IMR-90 (cell line): ENCODE measurements around the gene HLA-DOA. TPM values are rescaled to one million over a fixed set of nuclear protein-coding genes. Genes with fewer than 3 reads are reported as not detected.

ENCODE experiments used
- ATAC-seq: fragments of 200-7000 bp; cut with Tn5 transposase; 2 replicates; pipeline ENCODE4 v1.9.1; 2020; ENCODE audit warnings: low read depth, mild to moderate bottlenecking, moderate library complexity
- BruUV-seq: library from RNA; stranded (reverse); fragments of 400-500 nt; replicated peaks from 2 replicates; lab custom pipeline; 2021; lab: Mats Ljungman, UMichigan
- CTCF ChIA-PET: fragments of 300-600 bp; formaldehyde crosslinking; extraction: SDS; loops from one replicate; lab custom pipeline; 2021; ENCODE audit warnings: antibody characterized with exemption; lab: Yijun Ruan, JAX
- POLR2A ChIA-PET: fragments of 300-600 bp; sonication (Branson Sonifier 250); formaldehyde crosslinking; loops from one replicate; lab custom pipeline; 2022; ENCODE audit warnings: antibody characterized with exemption; ENCODE audit not compliant: unreplicated experiment; lab: Charles Lee
- DNase-seq: peaks from one replicate; pipeline ENCODE4 v3.0.0; 2013
- H2AFZ ChIP-seq: replicated peaks from 2 replicates; pipeline ENCODE3; 2013; ENCODE audit warnings: low read length, mild to moderate bottlenecking; ENCODE audit not compliant: poor library complexity
- H2AK5ac ChIP-seq: 2 replicates; pipeline ENCODE4 v1.6.1; 2013; ENCODE audit warnings: low read depth, low read length, inconsistent platforms
- H2AK9ac ChIP-seq: replicated peaks from 2 replicates; pipeline ENCODE3; 2013; ENCODE audit warnings: mild to moderate bottlenecking, low read depth, low read length, moderate library complexity; ENCODE audit not compliant: poor library complexity
- H2BK120ac ChIP-seq: 2 replicates; pipeline ENCODE4 v1.6.1; 2013; ENCODE audit warnings: low read depth, low read length, inconsistent platforms
- H2BK15ac ChIP-seq: 3 replicates; pipeline ENCODE4 v1.6.1; 2013; ENCODE audit warnings: low read depth, low read length, inconsistent platforms
- H2BK20ac ChIP-seq: 2 replicates; pipeline ENCODE4 v1.6.1; 2013; ENCODE audit warnings: low read depth, mild to moderate bottlenecking, inconsistent platforms, low read length, moderate library complexity
- H2BK5ac ChIP-seq: 2 replicates; pipeline ENCODE4 v1.6.1; 2013; ENCODE audit warnings: mild to moderate bottlenecking, low read depth, low read length, inconsistent platforms; ENCODE audit not compliant: poor library complexity, severe bottlenecking
- H3K14ac ChIP-seq: replicated peaks from 2 replicates; pipeline ENCODE4 v1.6.1; 2013; ENCODE audit warnings: low read depth, low read length, inconsistent platforms
- H3K18ac ChIP-seq: 2 replicates; pipeline ENCODE4 v1.6.1; 2013; ENCODE audit warnings: low read depth, low read length, control low read depth
- H3K23ac ChIP-seq: 2 replicates; pipeline ENCODE4 v1.6.1; 2013; ENCODE audit warnings: low read depth, low read length, inconsistent platforms
- H3K27ac ChIP-seq: 2 replicates; pipeline ENCODE4 v1.5.1; 2013; ENCODE audit warnings: mild to moderate bottlenecking, control low read depth, low read length; ENCODE audit not compliant: insufficient read depth
- H3K27me3 ChIP-seq: 2 replicates; pipeline ENCODE4 v1.6.1; 2013; ENCODE audit warnings: low read length; ENCODE audit not compliant: control insufficient read depth, insufficient read depth
- H3K36me3 ChIP-seq: 2 replicates; pipeline ENCODE4 v1.6.1; 2013; ENCODE audit warnings: low read length, mixed read lengths; ENCODE audit not compliant: control insufficient read depth, insufficient read depth
- H3K4ac ChIP-seq: 2 replicates; pipeline ENCODE4 v1.6.1; 2013; ENCODE audit warnings: low read depth, low read length, inconsistent platforms
- H3K4me1 ChIP-seq: 2 replicates; pipeline ENCODE4 v1.6.1; 2013; ENCODE audit warnings: low read length, mixed read lengths; ENCODE audit not compliant: control insufficient read depth, insufficient read depth
- H3K4me2 ChIP-seq: 2 replicates; pipeline ENCODE4 v1.6.1; 2013; ENCODE audit warnings: low read depth, mild to moderate bottlenecking, control low read depth, low read length, moderate library complexity
- H3K4me3 ChIP-seq: 2 replicates; pipeline ENCODE4 v1.5.1; 2013; ENCODE audit warnings: low read depth, mild to moderate bottlenecking, control low read depth, low read length, moderate library complexity; ENCODE audit not compliant: insufficient read depth
- H3K56ac ChIP-seq: 2 replicates; pipeline ENCODE4 v1.6.1; 2013; ENCODE audit warnings: low read length, inconsistent platforms; ENCODE audit not compliant: insufficient read depth; ENCODE audit errors: extremely low read depth
- H3K79me1 ChIP-seq, 2 experiments: 2 replicates each; pipeline ENCODE4 v1.6.1; 2013; ENCODE audit warnings: low read length in 2 of 2, inconsistent platforms in 1 of 2, low read depth in 1 of 2
- H3K9ac ChIP-seq: 2 replicates; pipeline ENCODE4 v1.6.1; 2013; ENCODE audit warnings: low read depth, low read length, control low read depth
- H3K9me1 ChIP-seq: 2 replicates; pipeline ENCODE4 v1.6.1; 2013; ENCODE audit warnings: low read length, inconsistent platforms; ENCODE audit not compliant: insufficient read depth
- H3K9me3 ChIP-seq: 2 replicates; pipeline ENCODE4 v1.6.1; 2013; ENCODE audit warnings: low read length; ENCODE audit not compliant: control insufficient read depth, insufficient read depth
- H4K20me1 ChIP-seq: 2 replicates; pipeline ENCODE4 v1.6.1; 2013; ENCODE audit warnings: low read length, inconsistent platforms; ENCODE audit not compliant: insufficient read depth
- H4K5ac ChIP-seq: 2 replicates; pipeline ENCODE4 v1.6.1; 2013; ENCODE audit warnings: mild to moderate bottlenecking, low read depth, low read length, control low read depth
- H4K8ac ChIP-seq, 2 experiments: 2 replicates each; pipeline ENCODE4 v1.6.1; 2013; ENCODE audit warnings: low read depth in 2 of 2, low read length in 2 of 2, control low read depth in 1 of 2, inconsistent platforms in 1 of 2
- H4K91ac ChIP-seq: 2 replicates; pipeline ENCODE4 v1.6.1; 2013; ENCODE audit warnings: low read depth, low read length, inconsistent platforms; ENCODE audit not compliant: insufficient read depth
- MAFK ChIP-seq: IDR thresholded peaks from 2 replicates; pipeline ENCODE4 v1.6.1; 2012; ENCODE audit warnings: low read depth, low read length, improper control_type of control experiment
- NFE2L2 ChIP-seq: fragments of 150-350 bp; IDR thresholded peaks from 2 replicates; pipeline ENCODE4 v1.6.1; 2016; ENCODE audit warnings: low read depth, mild to moderate bottlenecking, low read length
- RAD21 ChIP-seq: IDR thresholded peaks from 2 replicates; pipeline ENCODE4 v1.6.1; 2012; ENCODE audit warnings: low read length, improper control_type of control experiment
- SMC3 ChIP-seq: fragments of 150-350 bp; IDR thresholded peaks from 2 replicates; pipeline ENCODE4 v1.6.1; 2016; ENCODE audit warnings: low read depth, mild to moderate bottlenecking, antibody characterized with exemption, low read length, moderate library complexity
- USF2 ChIP-seq: fragments of 150-350 bp; IDR thresholded peaks from 2 replicates; pipeline ENCODE4 v1.6.1; 2017; ENCODE audit warnings: mild to moderate bottlenecking, antibody characterized with exemption, low read length, low read depth
- WGBS, 2 experiments: methylation state at CpG; one replicate each; pipeline versions ENCODE4 v1.1.5 to v1.1.7; 2013; ENCODE audit warnings: missing lambda C conversion rate in 2 of 2; ENCODE audit not compliant: insufficient read length in 1 of 2; ENCODE audit errors: extremely low coverage in 2 of 2; 5-methylcytosine and 5-hydroxymethylcytosine counted together
- dilution Hi-C: fragments of 300-500 bp; cut with HindIII; formaldehyde crosslinking; loops from one replicate; pipeline ENCODE4 v1.14.3; 2018; ENCODE audit warnings: low sequenced_read_pairs; ENCODE audit not compliant: unreplicated experiment
- in situ Hi-C: fragments of 300-500 bp; cut with MboI; formaldehyde crosslinking; loops from 3 replicates; pipeline ENCODE4 v1.14.3; 2019; ENCODE audit warnings: low sequenced_read_pairs, inconsistent platforms, mixed read lengths
- intact Hi-C: fragments of 100-400 bp; cut with micrococcal nuclease; formaldehyde crosslinking; loops from 2 replicates; pipeline ENCODE4 v1.10.0; 2022
- polyA plus RNA-seq, 3 experiments: library from polyadenylated mRNA; depleted of rRNA; stranded (reverse); fragments of >200 nt; gene quantifications; 2 replicates each; pipeline ENCODE4 v1.2.3, GENCODE V29; 2012; ENCODE audit warnings: low replicate concordance in 1 of 3
- total RNA-seq: library from RNA; depleted of rRNA; stranded (reverse); fragments of >200 nt; gene quantifications from 2 replicates; pipeline ENCODE4 v1.2.3, GENCODE V29; 2012

HLA-DOA gene
- total and polyA plus RNA-seq, 2 of the 4 experiments (the other 2 are of a cell fraction) = not detected

DNA sequence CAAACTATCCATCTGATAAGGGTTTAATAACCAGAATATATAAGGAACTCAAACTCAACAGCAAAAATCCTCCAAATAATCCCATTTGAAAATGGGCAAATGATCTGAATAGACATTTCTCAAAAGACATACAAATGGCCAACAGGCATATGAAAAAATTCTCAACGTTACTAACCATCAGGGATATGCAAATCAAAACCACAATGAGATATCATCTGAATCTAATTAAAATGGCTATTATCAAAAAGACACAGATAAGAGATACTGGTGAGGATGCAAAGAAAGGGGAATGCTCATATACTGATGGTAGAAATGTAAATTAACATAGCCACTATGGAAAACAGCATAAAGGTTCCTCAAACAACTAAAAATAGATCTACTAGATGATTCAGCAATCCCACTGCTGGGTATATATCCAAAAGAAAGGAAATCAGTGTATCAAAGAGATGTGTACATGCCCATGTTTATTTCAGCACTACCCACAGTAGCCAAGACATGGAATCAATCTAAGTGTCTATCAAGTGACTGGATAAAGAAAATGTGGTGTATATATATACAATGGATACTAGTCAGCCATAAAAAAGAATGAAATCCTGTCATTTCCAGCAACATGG is 47.1 kb downstream of the HLA-DOA start:
- TF ChIP-seq RAD21 = no peak
- no peak for TF ChIP-seq SMC3
- TF ChIP-seq NFE2L2 = peak; percentile 25; the same call in 1 of the 2 replicates
- TF ChIP-seq USF2 = no peak
- TF ChIP-seq MAFK = peak; percentile 12; the same call in 1 of the 2 replicates
- Histone ChIP-seq H2AFZ (no peak overlapping the region), H3K56ac (no peak overlapping the region), H3K27me3 (no peaks in the 10 kb centered on the region), H3K9ac (no peak overlapping the region), H4K20me1 (no peaks in the 10 kb centered on the region), H3K27ac (no peak overlapping the region), H3K79me1 (peaks cover 10 to 29% of the 10 kb centered on the region in 2 experiments), H2BK5ac (no peak overlapping the region), H3K4ac (no peak overlapping the region), H3K9me3 (no peaks in the 10 kb centered on the region), H4K5ac (no peak overlapping the region), H3K14ac (no peak overlapping the region), H2BK120ac (no peak overlapping the region), H3K4me2 (no peak overlapping the region; the same call in 1 of the 2 replicates), H4K8ac (no peak overlapping the region), H3K4me1 (peaks cover 2% of the 10 kb centered on the region; the same call in 1 of the 2 replicates), H3K18ac (no peak overlapping the region), H2AK5ac (no peak overlapping the region), H3K4me3 (no peak overlapping the region), H3K36me3 (no peaks in the 10 kb centered on the region), H3K23ac (no peak overlapping the region), H2BK15ac (no peak overlapping the region), H4K91ac (no peak overlapping the region), H2BK20ac (no peak overlapping the region), H2AK9ac (no peak overlapping the region), H3K9me1 (no peaks in the 10 kb centered on the region; the same call in 1 of the 2 replicates)
- no TSS peak for BruUV-seq
- in situ Hi-C loops = loop anchor here (25.0 kb wide), 1 partner anchor 775 kb away; the partner anchor contains the start of genes AGER, AGPAT1, GPSM3 and PBX2
- ChIA-PET POLR2A (interaction anchor here (1.7 kb wide), 1 partner anchor 10 kb away, joined by 11 read pairs; no protein-coding TSS in a partner anchor), CTCF (interaction anchor here (0.8 to 1.8 kb wide), 3 partner anchors 9 to 22 kb away, joined by 4 to 10 read pairs (median 6); partner anchors contain the start of gene HLA-DMA)
- DNase-seq (peak; percentile 28), ATAC-seq (no peak)
- dilution Hi-C loops = no loop called here
- WGBS, 2 experiments = no CpG with 5 or more reads among the region's 1 CpG
- intact Hi-C loops = no loop called here
